ENCODE measurements around the gene VRK1.

VRK1 gene

DNA sequence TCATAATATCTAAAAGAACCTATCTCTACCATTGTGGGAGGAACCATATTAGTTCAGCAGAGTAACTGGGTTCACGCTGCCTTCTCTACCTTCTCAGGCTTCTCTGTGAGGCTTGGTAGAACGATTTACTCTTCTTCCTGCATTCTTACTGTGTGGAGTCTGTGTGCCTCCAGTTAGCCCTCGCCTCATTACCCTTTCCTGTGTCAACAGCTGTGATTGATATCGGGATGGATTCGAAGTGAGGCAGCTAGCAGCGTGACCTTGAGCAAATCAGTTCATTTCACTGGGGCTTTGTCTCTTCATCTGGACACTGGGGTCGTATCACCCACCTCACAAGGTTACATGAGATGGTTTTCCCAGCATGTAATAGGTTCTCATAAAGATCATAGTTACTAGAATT lies 4.6 kb upstream of the VRK1 start:
- no peak for DNase-seq

DNA sequence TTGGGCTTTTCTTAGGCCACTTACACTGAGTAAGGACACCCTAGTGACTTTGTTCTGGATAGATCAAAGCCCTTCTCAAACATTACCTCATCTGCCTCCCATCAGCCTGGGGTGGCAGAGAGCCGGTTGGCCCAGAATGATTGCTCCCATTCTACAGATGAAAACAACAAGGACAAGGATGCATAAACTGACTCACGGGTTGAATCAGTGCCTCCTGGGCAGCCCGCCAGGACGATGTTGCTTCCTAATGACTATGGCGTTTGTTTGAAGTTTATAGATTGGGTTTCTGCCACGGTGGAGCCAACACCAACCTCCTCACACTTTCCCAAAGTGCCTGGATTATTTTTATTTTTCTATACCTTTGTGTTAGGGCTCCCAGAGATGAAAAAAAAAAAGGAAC lies 3.6 kb upstream of the VRK1 start:
- DNase-seq = no peak

GRCh38 chr14:96795109-96795828 lies 1.9 kb upstream of the VRK1 start:
- DNase-seq = no peak

DNA sequence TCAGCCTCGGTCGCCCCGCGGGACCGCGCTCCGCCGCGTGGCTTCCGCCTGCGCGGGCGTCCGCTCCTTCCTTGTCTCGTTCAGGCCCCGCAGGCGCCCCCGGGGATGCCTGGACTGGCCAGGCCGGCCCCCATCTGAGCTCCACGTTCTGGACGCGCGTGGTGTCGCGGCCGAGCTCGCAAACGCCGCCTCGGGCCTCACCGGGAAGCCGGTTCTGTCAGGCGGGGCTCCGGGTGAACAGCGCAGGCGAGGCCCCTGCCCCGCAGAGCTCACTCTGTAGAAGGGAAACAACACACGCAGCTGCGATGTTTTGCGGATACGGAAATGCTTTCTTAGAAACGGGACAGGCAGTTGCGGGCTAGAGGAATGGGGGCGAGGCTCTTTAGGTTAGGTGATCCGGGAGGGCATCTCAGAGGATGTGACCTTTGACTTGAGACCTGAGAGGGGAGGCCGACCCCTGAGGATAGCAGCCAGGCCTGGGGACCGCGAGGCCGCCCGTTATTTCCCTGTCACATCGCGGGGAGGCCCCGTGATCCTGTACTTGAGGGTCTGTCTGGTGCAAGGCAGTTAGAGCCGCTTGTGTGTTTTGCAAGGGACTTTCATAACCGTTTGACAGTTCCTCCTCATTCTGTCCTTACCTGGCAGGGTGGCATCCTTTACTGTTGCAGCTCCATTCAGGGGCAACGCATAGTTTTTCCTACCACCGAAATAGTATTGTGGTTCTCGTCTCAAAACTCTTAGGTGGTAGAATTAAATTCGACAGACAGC lies 584 bp downstream of the VRK1 start:
- DNase-seq = no peak

- DNase-seq = no peak
Measured at GRCh38 chr14:96798956-96799355, 1.8 kb downstream of the VRK1 start.

- DNase-seq = no peak
Measured at GRCh38 chr14:96799489-96800054, 2.4 kb downstream of the VRK1 start.

DNA sequence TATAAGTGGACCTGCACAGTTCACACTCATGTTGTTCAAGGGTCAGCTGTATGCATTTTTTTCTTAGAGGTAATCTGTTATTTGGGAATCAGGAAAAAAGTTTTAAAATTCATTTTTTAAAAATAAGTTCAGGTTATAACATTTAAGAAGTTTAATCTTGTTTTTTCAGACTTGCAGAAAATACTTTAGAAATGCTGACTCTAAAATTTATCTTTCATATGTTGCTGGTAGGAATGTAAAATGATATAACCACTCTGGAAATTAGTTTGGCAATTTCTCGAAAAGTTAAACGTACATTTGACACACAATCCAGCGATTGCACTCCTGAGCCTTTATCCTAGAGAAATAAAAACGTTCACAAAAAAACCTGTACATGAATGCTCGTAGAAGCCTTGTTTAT lies 4.7 kb downstream of the VRK1 start:
- DNase-seq = no peak

- DNase-seq = no peak
Measured at GRCh38 chr14:96802963-96803362, 5.8 kb downstream of the VRK1 start.

GRCh38 chr14:96803958-96804357 lies 6.8 kb downstream of the VRK1 start:
- no peak for DNase-seq

DNA sequence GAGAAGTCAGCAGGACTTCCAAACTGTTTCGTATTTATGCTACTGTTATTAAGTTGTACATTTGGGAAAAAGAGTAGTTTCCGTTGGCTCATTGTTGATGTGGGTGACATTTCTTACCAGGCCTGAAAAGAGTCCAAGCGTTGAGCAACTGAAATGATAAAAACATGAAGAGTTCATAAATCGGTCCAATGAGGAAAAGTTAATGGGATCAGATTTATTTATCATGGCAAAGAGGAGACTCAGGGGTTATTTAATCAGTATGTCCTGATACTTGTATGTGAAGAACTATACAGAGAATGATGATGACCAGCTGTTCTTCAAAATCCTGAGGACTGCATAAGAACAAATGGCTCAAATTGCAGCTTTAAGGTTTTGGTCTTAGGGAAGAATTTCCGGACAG lies 7.7 kb downstream of the VRK1 start:
- no peak for DNase-seq

GRCh38 chr14:96805956-96806355 lies 8.8 kb downstream of the VRK1 start:
- DNase-seq = no peak

GRCh38 chr14:96806836-96807235 lies 9.7 kb downstream of the VRK1 start:
- DNase-seq = no peak

GRCh38 chr14:96808619-96809406 lies 11.6 kb downstream of the VRK1 start:
- DNase-seq = no peak

- no peak for DNase-seq
Measured at GRCh38 chr14:96811265-96811664, 14.1 kb downstream of the VRK1 start.

GRCh38 chr14:96811985-96812667 lies 14.9 kb downstream of the VRK1 start:
- no peak for DNase-seq

- DNase-seq = peak; percentile 73
Measured at GRCh38 chr14:96816281-96816680, 19.1 kb downstream of the VRK1 start.

GRCh38 chr14:96817750-96818666 lies 20.8 kb downstream of the VRK1 start:
- DNase-seq = no peak

DNA sequence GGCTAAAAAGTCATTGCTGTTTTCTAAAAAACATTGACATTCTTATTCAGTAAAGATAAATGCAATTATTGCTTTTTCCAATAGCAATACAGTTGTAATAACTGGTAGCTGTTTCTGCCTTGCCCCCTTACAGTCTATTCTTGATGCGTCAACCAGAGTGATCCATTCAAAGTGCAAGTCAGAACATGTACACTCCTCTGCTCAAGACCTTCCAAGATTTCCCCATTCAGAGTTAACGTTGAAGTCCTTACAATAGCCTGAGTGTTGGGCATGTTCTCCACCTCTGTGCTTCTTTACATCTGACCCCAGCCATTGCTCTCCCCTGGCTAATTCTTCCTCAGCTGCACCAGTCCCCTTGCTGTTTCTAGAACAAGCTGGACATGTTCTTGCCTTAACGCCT lies 24.3 kb downstream of the VRK1 start:
- DNase-seq = no peak

GRCh38 chr14:96823652-96824051 lies 26.5 kb downstream of the VRK1 start:
- no peak for DNase-seq

- no peak for DNase-seq
Measured at GRCh38 chr14:96824283-96824682, 27.1 kb downstream of the VRK1 start.

DNA sequence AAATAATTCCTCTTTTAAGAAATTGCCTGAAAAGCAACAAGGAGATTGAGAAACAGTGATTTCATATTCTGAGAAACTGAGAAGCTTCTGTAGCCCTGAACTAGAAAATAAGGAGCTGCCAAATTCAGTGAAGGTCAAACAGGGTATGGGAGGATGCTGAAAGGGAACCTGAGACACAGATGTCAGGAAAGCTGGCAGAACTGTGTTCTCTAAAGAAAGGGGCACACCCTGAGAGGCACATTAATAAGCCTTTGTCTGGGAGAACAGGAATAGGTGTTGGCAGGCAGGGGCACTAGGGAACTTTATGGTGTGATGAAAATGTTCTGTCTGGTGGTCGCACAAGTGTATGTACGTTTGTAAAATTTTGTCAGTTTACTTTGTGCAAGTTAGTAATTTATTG lies 29.6 kb downstream of the VRK1 start:
- no peak for DNase-seq

DNA sequence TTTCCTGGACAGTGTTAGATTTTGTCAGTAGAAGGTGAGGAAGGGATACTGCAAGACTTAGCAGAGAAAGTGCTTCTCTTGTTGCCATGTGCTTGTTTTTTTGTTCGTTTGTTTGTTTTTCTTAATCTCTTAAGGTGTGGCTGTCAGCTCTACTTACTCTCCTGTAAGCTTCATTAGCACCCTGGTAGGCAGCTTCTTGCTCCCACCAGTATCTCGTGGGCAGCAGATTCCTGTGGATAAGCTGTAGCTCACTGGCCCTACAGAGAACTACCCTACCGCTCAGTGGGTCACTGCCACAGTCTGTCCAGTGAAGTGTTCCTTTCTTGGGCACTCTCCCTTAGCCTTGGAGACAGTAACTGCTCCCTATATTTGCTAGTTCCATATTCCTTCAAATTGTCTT lies 30.1 kb downstream of the VRK1 start:
- no peak for DNase-seq
